C4-2B (cell line): ENCODE data around the gene GALR3.

Source experiments
- CTCF ChIP-seq: fragments of 450-650 bp; conservative IDR thresholded peaks from 2 replicates; pipeline ENCODE4 v1.5.1; 2017; ENCODE audit warnings: mild to moderate bottlenecking
- ZFX ChIP-seq: fragments of 450-650 bp; IDR thresholded peaks from 2 replicates; pipeline ENCODE4 v1.6.1; 2017

- TF ChIP-seq CTCF (no peak), ZFX (no peak)
Observed at GRCh38 chr22:37855462-37855861, 32.3 kb downstream of the GALR3 start.
